H1 (cell line): Measurements from ENCODE around the gene KCNK4. TPM values are rescaled to one million over a fixed set of nuclear protein-coding genes. Genes with fewer than 3 reads are reported as not detected.

ENCODE experiments used
- ATF2 ChIP-seq: IDR thresholded peaks from 2 replicates; pipeline ENCODE4 v1.6.1; 2012; ENCODE audit warnings: low read length, inconsistent platforms
- BCL11A ChIP-seq, 2 experiments: IDR thresholded peaks; one replicate each; pipeline ENCODE4 v1.6.1; 2011; ENCODE audit warnings: low read depth in 2 of 2, low read length in 2 of 2, mild to moderate bottlenecking in 2 of 2
- CBX5 ChIP-seq: fragments of 300-800, 300-1000 bp; sonication (generic); IDR thresholded peaks from 2 replicates; pipeline ENCODE4 v1.7.1; 2016; ENCODE audit warnings: antibody characterized with exemption, low read length, low read depth
- CTBP2 ChIP-seq: IDR thresholded peaks from 2 replicates; pipeline ENCODE4 v1.7.0; 2011; ENCODE audit warnings: borderline replicate concordance, mild to moderate bottlenecking, moderate library complexity, mixed read lengths, low read length; ENCODE audit not compliant: insufficient read depth, insufficient read length
- EP300 ChIP-seq, 2 experiments: IDR thresholded peaks; 1 replicate in 1 of 2; 2 replicates in 1 of 2; pipeline ENCODE4 v1.6.1; 2011 to 2012; ENCODE audit warnings: low read depth in 2 of 2, low read length in 2 of 2, mild to moderate bottlenecking in 2 of 2, borderline replicate concordance in 1 of 2, inconsistent platforms in 1 of 2, moderate library complexity in 1 of 2
- FOSL1 ChIP-seq: IDR thresholded peaks from 2 replicates; pipeline ENCODE4 v1.6.1; 2011; ENCODE audit warnings: mild to moderate bottlenecking, low read depth, low read length, moderate library complexity; ENCODE audit not compliant: insufficient read depth
- GTF2F1 ChIP-seq: IDR thresholded peaks from 2 replicates; pipeline ENCODE4 v1.6.1; 2012; ENCODE audit warnings: low read depth, low read length, improper control_type of control experiment, borderline replicate concordance
- KDM5A ChIP-seq: fragments of 200-600 bp; IDR thresholded peaks from 2 replicates; pipeline ENCODE4 v1.7.1; 2012; ENCODE audit warnings: mild to moderate bottlenecking, low read length, inconsistent platforms, mixed read lengths
- RBBP5 ChIP-seq: IDR thresholded peaks from 2 replicates; pipeline ENCODE4 v1.7.1; 2012; ENCODE audit warnings: low read depth, mild to moderate bottlenecking, inconsistent platforms, low read length, moderate library complexity, borderline replicate concordance
- RNF2 ChIP-seq: fragments of 200-900, 300-1000 bp; sonication (generic); IDR thresholded peaks from 2 replicates; pipeline ENCODE4 v1.7.1; 2016; ENCODE audit warnings: borderline replicate concordance, low read depth, mild to moderate bottlenecking, antibody characterized with exemption, low read length; ENCODE audit not compliant: poor library complexity, severe bottlenecking; ENCODE audit errors: missing control alignments
- SIN3A ChIP-seq, 2 experiments: IDR thresholded peaks in 1 of 2; conservative IDR thresholded peaks in 1 of 2; 2 replicates each; pipeline ENCODE4 v1.6.1; 2011 to 2012; ENCODE audit warnings: low read length in 2 of 2, improper control_type of control experiment in 1 of 2, low read depth in 1 of 2, mild to moderate bottlenecking in 1 of 2
- SP2 ChIP-seq: IDR thresholded peaks from 2 replicates; pipeline ENCODE4 v1.6.1; 2012; ENCODE audit warnings: mild to moderate bottlenecking, low read length, inconsistent platforms
- TBP ChIP-seq: IDR thresholded peaks from 2 replicates; pipeline ENCODE4 v1.6.1; 2011; ENCODE audit warnings: low read depth, low read length, improper control_type of control experiment
- USF2 ChIP-seq: IDR thresholded peaks from 2 replicates; pipeline ENCODE4 v1.6.1; 2011; ENCODE audit warnings: low read length, improper control_type of control experiment
- ZNF274 ChIP-seq: IDR thresholded peaks from 2 replicates; pipeline ENCODE4 v1.7.0; 2012; ENCODE audit warnings: low read length, borderline replicate concordance; ENCODE audit errors: extremely low read depth
- polyA plus RNA-seq, 7 experiments: library from polyadenylated mRNA; depleted of rRNA in 3 of 7; stranded (reverse) in 5 of 7; unstranded in 2 of 7; fragments of >200 nt in 5 of 7; fragments of 200-250 nt in 2 of 7; gene quantifications; 1 replicate in 5 of 7; 2 replicates in 1 of 7; 4 replicates in 1 of 7; pipeline versions ENCODE4 v1.2.1 to v1.2.3, GENCODE V29; 2011 to 2013; ENCODE audit warnings: missing spikeins in 2 of 7, mixed read lengths in 2 of 7
- total RNA-seq: library from RNA; stranded (reverse); fragmentation: NEBNext Ultra II Directional; extraction: Animal tissue kit (Norgen Biotek cat#: 25700); gene quantifications from 2 replicates; pipeline ENCODE4 v1.2.1, GENCODE V29; 2021
- TF ChIP-seq, protein P1 (sequence below), 3 experiments: IDR thresholded peaks; 1 replicate in 2 of 3; 2 replicates in 1 of 3; pipeline versions ENCODE4 v1.5.1 to v1.6.1; 2011; ENCODE audit warnings: low read length in 3 of 3, mild to moderate bottlenecking in 3 of 3, inconsistent platforms in 2 of 3, low read depth in 1 of 3, moderate library complexity in 1 of 3; ENCODE audit not compliant: insufficient read depth in 1 of 3; ENCODE audit errors: control extremely low read depth in 1 of 3

KCNK4 gene
- total and polyA plus RNA-seq, 2 of the 8 experiments (the other 6 are each of a cell fraction or from before 2014, with no cell fraction given) = 0.19 TPM; not detected in 1

GRCh38 chr11:64269540-64270220 lies 21.4 kb upstream of the KCNK4 start (continued):
- TF ChIP-seq, protein P1, sequence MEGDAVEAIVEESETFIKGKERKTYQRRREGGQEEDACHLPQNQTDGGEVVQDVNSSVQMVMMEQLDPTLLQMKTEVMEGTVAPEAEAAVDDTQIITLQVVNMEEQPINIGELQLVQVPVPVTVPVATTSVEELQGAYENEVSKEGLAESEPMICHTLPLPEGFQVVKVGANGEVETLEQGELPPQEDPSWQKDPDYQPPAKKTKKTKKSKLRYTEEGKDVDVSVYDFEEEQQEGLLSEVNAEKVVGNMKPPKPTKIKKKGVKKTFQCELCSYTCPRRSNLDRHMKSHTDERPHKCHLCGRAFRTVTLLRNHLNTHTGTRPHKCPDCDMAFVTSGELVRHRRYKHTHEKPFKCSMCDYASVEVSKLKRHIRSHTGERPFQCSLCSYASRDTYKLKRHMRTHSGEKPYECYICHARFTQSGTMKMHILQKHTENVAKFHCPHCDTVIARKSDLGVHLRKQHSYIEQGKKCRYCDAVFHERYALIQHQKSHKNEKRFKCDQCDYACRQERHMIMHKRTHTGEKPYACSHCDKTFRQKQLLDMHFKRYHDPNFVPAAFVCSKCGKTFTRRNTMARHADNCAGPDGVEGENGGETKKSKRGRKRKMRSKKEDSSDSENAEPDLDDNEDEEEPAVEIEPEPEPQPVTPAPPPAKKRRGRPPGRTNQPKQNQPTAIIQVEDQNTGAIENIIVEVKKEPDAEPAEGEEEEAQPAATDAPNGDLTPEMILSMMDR (IDR thresholded peaks at IDR 0.05; ENCODE audit: control extremely low read depth in 1 of 3, insufficient read depth in 1 of 3, low read depth in 1 of 3, low read length in 3 of 3) = no peak; a peak in 2 of 4 replicates
- no peak for TF ChIP-seq ZNF274
- no peak for TF ChIP-seq CTBP2
- TF ChIP-seq EP300 (IDR thresholded peaks at IDR 0.05; ENCODE audit: borderline replicate concordance in 1 of 2, low read depth in 2 of 2, low read length in 2 of 2) = 0 out of 3 replicates have a peak, but pooled peaks of 1 of the 2 experiments have one; percentile 27
- no peak for TF ChIP-seq RNF2
- 0 out of 2 replicates have a peak, but pooled peaks have one; percentile 37 for TF ChIP-seq KDM5A
- TF ChIP-seq FOSL1 = 0 out of 2 replicates have a peak, but pooled peaks have one; percentile 35
- no peak for TF ChIP-seq CBX5
- TF ChIP-seq ATF2 = peak; percentile 84
- peak; percentile 26; the same call in 1 of the 2 replicates for TF ChIP-seq RBBP5
- TF ChIP-seq GTF2F1 = peak; percentile 82; the same call in 1 of the 2 replicates
- peak; percentile 71 to 93; a peak in 2 of 4 replicates for TF ChIP-seq SIN3A (conservative IDR thresholded peaks at IDR 0.05 in 1 of 2, IDR thresholded peaks at IDR 0.05 in 1 of 2; ENCODE audit: low read depth in 1 of 2, low read length in 2 of 2)
- TF ChIP-seq USF2 = no peak
- TF ChIP-seq BCL11A (IDR thresholded peaks at IDR 0.05; ENCODE audit: low read depth in 2 of 2, low read length in 2 of 2) = no peak
- peak; percentile 41; the same call in 1 of the 2 replicates for TF ChIP-seq TBP
- no peak for TF ChIP-seq SP2
